ENCODE results near the gene LRRK1.

DNA sequence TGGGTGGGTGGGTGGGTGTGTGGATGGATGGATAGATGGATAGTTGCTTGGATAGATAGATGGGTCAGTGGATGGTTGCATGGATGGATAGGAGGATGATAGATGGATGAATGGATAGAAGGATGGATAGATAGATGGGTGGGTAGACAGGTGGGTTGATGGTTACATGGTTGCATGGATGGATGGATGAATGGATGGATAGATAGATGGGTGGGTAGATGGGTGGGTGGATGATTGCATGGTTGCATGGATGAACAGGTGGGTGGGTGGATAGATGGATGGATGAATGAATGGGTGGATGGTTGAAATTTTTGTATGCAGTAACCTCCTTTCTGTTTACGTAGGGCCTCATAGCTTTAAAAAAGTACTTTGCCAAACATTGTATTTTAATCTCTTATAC lies 79.5 kb downstream of the LRRK1 start:
- TF ChIP-seq, protein P1, sequence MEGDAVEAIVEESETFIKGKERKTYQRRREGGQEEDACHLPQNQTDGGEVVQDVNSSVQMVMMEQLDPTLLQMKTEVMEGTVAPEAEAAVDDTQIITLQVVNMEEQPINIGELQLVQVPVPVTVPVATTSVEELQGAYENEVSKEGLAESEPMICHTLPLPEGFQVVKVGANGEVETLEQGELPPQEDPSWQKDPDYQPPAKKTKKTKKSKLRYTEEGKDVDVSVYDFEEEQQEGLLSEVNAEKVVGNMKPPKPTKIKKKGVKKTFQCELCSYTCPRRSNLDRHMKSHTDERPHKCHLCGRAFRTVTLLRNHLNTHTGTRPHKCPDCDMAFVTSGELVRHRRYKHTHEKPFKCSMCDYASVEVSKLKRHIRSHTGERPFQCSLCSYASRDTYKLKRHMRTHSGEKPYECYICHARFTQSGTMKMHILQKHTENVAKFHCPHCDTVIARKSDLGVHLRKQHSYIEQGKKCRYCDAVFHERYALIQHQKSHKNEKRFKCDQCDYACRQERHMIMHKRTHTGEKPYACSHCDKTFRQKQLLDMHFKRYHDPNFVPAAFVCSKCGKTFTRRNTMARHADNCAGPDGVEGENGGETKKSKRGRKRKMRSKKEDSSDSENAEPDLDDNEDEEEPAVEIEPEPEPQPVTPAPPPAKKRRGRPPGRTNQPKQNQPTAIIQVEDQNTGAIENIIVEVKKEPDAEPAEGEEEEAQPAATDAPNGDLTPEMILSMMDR (IDR thresholded peaks at IDR 0.05) = no peak
- TF ChIP-seq, protein P2, sequence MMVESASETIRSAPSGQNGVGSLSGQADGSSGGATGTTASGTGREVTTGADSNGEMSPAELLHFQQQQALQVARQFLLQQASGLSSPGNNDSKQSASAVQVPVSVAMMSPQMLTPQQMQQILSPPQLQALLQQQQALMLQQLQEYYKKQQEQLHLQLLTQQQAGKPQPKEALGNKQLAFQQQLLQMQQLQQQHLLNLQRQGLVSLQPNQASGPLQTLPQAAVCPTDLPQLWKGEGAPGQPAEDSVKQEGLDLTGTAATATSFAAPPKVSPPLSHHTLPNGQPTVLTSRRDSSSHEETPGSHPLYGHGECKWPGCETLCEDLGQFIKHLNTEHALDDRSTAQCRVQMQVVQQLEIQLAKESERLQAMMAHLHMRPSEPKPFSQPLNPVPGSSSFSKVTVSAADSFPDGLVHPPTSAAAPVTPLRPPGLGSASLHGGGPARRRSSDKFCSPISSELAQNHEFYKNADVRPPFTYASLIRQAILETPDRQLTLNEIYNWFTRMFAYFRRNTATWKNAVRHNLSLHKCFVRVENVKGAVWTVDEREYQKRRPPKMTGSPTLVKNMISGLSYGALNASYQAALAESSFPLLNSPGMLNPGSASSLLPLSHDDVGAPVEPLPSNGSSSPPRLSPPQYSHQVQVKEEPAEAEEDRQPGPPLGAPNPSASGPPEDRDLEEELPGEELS (CRISPR knock-in tag; IDR thresholded peaks at IDR 0.05) = no peak
- TF ChIP-seq ZNF121 (CRISPR knock-in tag; IDR thresholded peaks at IDR 0.05) (no peak), KAT7 (CRISPR knock-in tag; IDR thresholded peaks at IDR 0.05; ENCODE audit: borderline replicate concordance) (no peak), RELA (CRISPR knock-in tag; IDR thresholded peaks at IDR 0.05; ENCODE audit: borderline replicate concordance) (no peak), TCF7 (CRISPR knock-in tag; IDR thresholded peaks at IDR 0.05; ENCODE audit: low read depth) (no peak), ZNF263 (CRISPR knock-in tag; IDR thresholded peaks at IDR 0.05; ENCODE audit: low read depth) (no peak)
- TF ChIP-seq, protein P3, sequence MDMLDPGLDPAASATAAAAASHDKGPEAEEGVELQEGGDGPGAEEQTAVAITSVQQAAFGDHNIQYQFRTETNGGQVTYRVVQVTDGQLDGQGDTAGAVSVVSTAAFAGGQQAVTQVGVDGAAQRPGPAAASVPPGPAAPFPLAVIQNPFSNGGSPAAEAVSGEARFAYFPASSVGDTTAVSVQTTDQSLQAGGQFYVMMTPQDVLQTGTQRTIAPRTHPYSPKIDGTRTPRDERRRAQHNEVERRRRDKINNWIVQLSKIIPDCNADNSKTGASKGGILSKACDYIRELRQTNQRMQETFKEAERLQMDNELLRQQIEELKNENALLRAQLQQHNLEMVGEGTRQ (CRISPR knock-in tag; IDR thresholded peaks at IDR 0.05) = no peak
- TF ChIP-seq, protein P4, sequence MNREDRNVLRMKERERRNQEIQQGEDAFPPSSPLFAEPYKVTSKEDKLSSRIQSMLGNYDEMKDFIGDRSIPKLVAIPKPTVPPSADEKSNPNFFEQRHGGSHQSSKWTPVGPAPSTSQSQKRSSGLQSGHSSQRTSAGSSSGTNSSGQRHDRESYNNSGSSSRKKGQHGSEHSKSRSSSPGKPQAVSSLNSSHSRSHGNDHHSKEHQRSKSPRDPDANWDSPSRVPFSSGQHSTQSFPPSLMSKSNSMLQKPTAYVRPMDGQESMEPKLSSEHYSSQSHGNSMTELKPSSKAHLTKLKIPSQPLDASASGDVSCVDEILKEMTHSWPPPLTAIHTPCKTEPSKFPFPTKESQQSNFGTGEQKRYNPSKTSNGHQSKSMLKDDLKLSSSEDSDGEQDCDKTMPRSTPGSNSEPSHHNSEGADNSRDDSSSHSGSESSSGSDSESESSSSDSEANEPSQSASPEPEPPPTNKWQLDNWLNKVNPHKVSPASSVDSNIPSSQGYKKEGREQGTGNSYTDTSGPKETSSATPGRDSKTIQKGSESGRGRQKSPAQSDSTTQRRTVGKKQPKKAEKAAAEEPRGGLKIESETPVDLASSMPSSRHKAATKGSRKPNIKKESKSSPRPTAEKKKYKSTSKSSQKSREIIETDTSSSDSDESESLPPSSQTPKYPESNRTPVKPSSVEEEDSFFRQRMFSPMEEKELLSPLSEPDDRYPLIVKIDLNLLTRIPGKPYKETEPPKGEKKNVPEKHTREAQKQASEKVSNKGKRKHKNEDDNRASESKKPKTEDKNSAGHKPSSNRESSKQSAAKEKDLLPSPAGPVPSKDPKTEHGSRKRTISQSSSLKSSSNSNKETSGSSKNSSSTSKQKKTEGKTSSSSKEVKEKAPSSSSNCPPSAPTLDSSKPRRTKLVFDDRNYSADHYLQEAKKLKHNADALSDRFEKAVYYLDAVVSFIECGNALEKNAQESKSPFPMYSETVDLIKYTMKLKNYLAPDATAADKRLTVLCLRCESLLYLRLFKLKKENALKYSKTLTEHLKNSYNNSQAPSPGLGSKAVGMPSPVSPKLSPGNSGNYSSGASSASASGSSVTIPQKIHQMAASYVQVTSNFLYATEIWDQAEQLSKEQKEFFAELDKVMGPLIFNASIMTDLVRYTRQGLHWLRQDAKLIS (CRISPR knock-in tag; IDR thresholded peaks at IDR 0.05; ENCODE audit: borderline replicate concordance) = no peak
- TF ChIP-seq, protein P5, sequence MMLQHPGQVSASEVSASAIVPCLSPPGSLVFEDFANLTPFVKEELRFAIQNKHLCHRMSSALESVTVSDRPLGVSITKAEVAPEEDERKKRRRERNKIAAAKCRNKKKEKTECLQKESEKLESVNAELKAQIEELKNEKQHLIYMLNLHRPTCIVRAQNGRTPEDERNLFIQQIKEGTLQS (CRISPR knock-in tag; conservative IDR thresholded peaks at IDR 0.05) = no peak
- TF ChIP-seq, protein P6, sequence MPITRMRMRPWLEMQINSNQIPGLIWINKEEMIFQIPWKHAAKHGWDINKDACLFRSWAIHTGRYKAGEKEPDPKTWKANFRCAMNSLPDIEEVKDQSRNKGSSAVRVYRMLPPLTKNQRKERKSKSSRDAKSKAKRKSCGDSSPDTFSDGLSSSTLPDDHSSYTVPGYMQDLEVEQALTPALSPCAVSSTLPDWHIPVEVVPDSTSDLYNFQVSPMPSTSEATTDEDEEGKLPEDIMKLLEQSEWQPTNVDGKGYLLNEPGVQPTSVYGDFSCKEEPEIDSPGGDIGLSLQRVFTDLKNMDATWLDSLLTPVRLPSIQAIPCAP (CRISPR knock-in tag; IDR thresholded peaks at IDR 0.05) = no peak
- TF ChIP-seq, protein P7, sequence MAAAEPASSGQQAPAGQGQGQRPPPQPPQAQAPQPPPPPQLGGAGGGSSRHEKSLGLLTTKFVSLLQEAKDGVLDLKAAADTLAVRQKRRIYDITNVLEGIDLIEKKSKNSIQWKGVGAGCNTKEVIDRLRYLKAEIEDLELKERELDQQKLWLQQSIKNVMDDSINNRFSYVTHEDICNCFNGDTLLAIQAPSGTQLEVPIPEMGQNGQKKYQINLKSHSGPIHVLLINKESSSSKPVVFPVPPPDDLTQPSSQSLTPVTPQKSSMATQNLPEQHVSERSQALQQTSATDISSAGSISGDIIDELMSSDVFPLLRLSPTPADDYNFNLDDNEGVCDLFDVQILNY (CRISPR knock-in tag; IDR thresholded peaks at IDR 0.05) = no peak

Measured in WTC11 (cell line).